GM21717 (cell line): Measurements from ENCODE around the gene MTA1.

Experiments used
- ATAC-seq: cut with Tn5 transposase; IDR thresholded peaks from one replicate; pipeline ENCODE4 v1.9.1; 2021; ENCODE audit warnings: mild to moderate bottlenecking, moderate library complexity; ENCODE audit not compliant: unreplicated experiment

The MTA1 gene

GRCh38 chr14:105401699-105402098 is 17.9 kb upstream of the MTA1 start:
- no peak for ATAC-seq

- ATAC-seq: no peak
These were observed 11.0 kb upstream of the MTA1 start for GRCh38 chr14:105408592-105408991.

- no peak for ATAC-seq
These were observed 10.3 kb upstream of the MTA1 start for GRCh38 chr14:105409364-105409763.

- ATAC-seq: no peak
These were observed 9.0 kb upstream of the MTA1 start for GRCh38 chr14:105410642-105411016.

- no peak for ATAC-seq
These were observed 8.3 kb upstream of the MTA1 start for GRCh38 chr14:105411017-105411941.

GRCh38 chr14:105411985-105412770 is 7.4 kb upstream of the MTA1 start:
- no peak for ATAC-seq

GRCh38 chr14:105412771-105413543 is 6.7 kb upstream of the MTA1 start:
- no peak for ATAC-seq

GRCh38 chr14:105413544-105413886 is 6.1 kb upstream of the MTA1 start:
- ATAC-seq: no peak

GRCh38 chr14:105414456-105415371 is 4.9 kb upstream of the MTA1 start:
- no peak for ATAC-seq

GRCh38 chr14:105415481-105416428 is 3.9 kb upstream of the MTA1 start:
- no peak for ATAC-seq

- ATAC-seq: no peak
These were observed 3.0 kb upstream of the MTA1 start for GRCh38 chr14:105416671-105417070.

GRCh38 chr14:105417690-105418121 is 1.9 kb upstream of the MTA1 start:
- no peak for ATAC-seq

GRCh38 chr14:105418269-105419194 is 1.1 kb upstream of the MTA1 start:
- ATAC-seq: no peak

- no peak for ATAC-seq
These were observed 710 bp downstream of the MTA1 start for GRCh38 chr14:105420101-105420973.

- ATAC-seq: no peak
These were observed 1.5 kb downstream of the MTA1 start for GRCh38 chr14:105420974-105421674.
